NB4 (cell line): ENCODE results near the gene TPRG1.

ENCODE experiments used
- DNase-seq: peaks from one replicate; pipeline ENCODE4 v3.0.0; 2010; ENCODE audit warnings: low read depth
- H3K4me3 ChIP-seq: one replicate; pipeline ENCODE4 v1.5.1; 2011; ENCODE audit warnings: mild to moderate bottlenecking, low read depth, low read length, moderate library complexity
- CTCF ChIP-seq: IDR thresholded peaks from one replicate; pipeline ENCODE4 v1.5.1; 2012; ENCODE audit warnings: low read depth, low read length
- MAX ChIP-seq: IDR thresholded peaks from 2 replicates; pipeline ENCODE4 v1.6.1; 2011; ENCODE audit warnings: low read depth, low read length
- MYC ChIP-seq: IDR thresholded peaks from 2 replicates; pipeline ENCODE4 v1.6.1; 2011; ENCODE audit warnings: low read depth, low read length
- POLR2A ChIP-seq: IDR thresholded peaks from 2 replicates; pipeline ENCODE4 v1.6.1; 2011; ENCODE audit warnings: mild to moderate bottlenecking; ENCODE audit not compliant: insufficient read length; ENCODE audit errors: extremely low read depth

The TPRG1 gene

GRCh38 chr3:189286188-189286587, 114.4 kb downstream of the TPRG1 start:
- TF ChIP-seq MYC (no peak), POLR2A (no peak), MAX (no peak), CTCF (no peak)
- H3K4me3 ChIP-seq: no peak overlapping the region
- DNase-seq: no peak

- TF ChIP-seq MAX (no peak), MYC (no peak), CTCF (no peak), POLR2A (no peak)
- no peak overlapping the region for H3K4me3 ChIP-seq
- no peak for DNase-seq
Measured at GRCh38 chr3:189286916-189287315, 115.1 kb downstream of the TPRG1 start.

- TF ChIP-seq MAX: no peak
- no peak for TF ChIP-seq POLR2A
- no peak for TF ChIP-seq CTCF
- TF ChIP-seq MYC: no peak
- H3K4me3 ChIP-seq: no peak overlapping the region
- DNase-seq: no peak
Measured at GRCh38 chr3:189288348-189289235, 116.8 kb downstream of the TPRG1 start.

GRCh38 chr3:189289251-189289650, 117.5 kb downstream of the TPRG1 start:
- DNase-seq: no peak
- no peak overlapping the region for H3K4me3 ChIP-seq
- TF ChIP-seq CTCF: no peak
- TF ChIP-seq POLR2A: no peak
- no peak for TF ChIP-seq MAX
- TF ChIP-seq MYC: no peak

GRCh38 chr3:189292667-189293484, 121.1 kb downstream of the TPRG1 start:
- no peak overlapping the region for H3K4me3 ChIP-seq
- DNase-seq: peak; percentile 54
- no peak for TF ChIP-seq CTCF
- no peak for TF ChIP-seq MAX
- no peak for TF ChIP-seq MYC
- TF ChIP-seq POLR2A: no peak
